ENCODE measurements around the gene RAB3GAP1.

DNA sequence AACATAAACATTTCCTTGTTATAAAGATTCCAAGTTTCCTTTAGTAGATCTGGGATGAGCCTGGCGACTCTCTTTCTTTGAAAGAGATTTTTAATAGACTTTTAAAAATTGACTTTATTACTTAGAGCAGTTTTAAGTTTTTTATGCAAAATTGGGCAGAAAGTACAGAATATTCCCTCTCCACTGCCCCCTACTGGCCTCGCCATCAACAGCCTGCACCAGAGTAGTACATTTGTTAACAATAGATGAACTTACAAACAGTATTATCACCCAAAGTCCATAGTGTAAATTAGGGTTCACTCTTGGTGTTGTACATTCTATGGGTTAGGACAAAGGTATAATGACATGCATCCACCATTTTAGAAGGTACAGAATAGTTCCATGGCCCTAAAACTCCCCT is 8.7 kb upstream of the RAB3GAP1 start:
- TF ChIP-seq POLR2A (IDR thresholded peaks at IDR 0.05) = no peak
- TF ChIP-seq, protein P1, sequence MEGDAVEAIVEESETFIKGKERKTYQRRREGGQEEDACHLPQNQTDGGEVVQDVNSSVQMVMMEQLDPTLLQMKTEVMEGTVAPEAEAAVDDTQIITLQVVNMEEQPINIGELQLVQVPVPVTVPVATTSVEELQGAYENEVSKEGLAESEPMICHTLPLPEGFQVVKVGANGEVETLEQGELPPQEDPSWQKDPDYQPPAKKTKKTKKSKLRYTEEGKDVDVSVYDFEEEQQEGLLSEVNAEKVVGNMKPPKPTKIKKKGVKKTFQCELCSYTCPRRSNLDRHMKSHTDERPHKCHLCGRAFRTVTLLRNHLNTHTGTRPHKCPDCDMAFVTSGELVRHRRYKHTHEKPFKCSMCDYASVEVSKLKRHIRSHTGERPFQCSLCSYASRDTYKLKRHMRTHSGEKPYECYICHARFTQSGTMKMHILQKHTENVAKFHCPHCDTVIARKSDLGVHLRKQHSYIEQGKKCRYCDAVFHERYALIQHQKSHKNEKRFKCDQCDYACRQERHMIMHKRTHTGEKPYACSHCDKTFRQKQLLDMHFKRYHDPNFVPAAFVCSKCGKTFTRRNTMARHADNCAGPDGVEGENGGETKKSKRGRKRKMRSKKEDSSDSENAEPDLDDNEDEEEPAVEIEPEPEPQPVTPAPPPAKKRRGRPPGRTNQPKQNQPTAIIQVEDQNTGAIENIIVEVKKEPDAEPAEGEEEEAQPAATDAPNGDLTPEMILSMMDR (IDR thresholded peaks at IDR 0.05) = peak in 2 of 5 experiments; percentile 8 to 28

Measured in tibial nerve (tissue), 3 donors.